Peyer's patch (tissue), 4 donors: ENCODE data around the gene SAPCD1.
"Not testable (repeated sequence)": the region's sequence is repeated elsewhere in the genome, so short reads cannot be mapped to it uniquely, and the experiment has no call there.

ENCODE experiments used
- POLR2A ChIP-seq, 2 donors: fragments of 450-650 bp; IDR thresholded peaks; one replicate each; pipeline ENCODE4 v1.5.1; 2017; ENCODE audit warnings: antibody characterized with exemption in 2 of 2, mild to moderate bottlenecking in 2 of 2, moderate library complexity in 2 of 2
- TF ChIP-seq, protein P1 (sequence below), 6 experiments: fragments of 450-650 bp in 4 of 6; fragments of 200-600 bp in 2 of 6; sonication (generic) in 1 of 6; IDR thresholded peaks; one replicate each; pipeline ENCODE4 v1.5.1; 2017 to 2019; ENCODE audit warnings: antibody characterized with exemption in 6 of 6, mild to moderate bottlenecking in 3 of 6, moderate library complexity in 1 of 6

DNA sequence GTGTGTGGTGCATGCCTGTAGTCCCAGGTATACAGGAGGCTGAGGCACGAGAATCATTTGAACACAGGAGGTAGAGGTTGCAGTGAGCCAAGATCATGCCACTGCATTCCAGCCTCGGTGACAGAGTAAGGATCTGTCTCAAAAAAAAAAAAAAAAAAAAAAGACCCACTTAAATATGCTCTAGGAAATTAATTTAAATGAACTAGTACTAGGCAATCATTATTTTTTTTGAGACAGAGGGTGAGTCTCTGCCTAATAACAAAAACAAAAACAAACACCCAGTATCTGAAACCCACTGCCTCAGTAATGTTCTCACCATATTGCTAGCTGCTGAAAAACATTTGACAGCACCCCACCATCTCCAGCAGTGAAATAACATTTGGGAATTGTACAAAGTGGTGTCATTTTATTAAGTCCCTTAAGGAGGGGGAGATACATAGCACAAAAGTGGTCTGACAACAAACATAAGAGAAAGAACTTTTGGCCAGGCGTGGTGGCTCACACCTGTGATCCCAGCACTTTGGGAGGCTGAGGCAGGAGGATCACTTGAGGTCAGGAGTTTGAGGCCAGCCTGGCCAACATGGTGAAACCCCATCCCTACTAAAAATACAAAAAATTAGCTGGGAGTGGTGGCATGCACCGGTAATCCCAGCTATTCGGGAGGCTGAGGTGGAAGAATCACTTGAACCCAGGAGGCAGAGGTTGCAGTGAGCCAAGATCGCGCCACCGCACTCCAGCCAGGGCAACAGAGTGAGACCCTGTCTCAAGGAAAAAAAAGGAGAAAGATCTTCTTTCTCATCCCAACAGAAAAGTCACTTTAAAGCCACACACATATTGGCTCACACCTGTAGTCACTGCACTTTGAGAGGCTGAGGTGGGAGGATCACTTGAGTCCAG, 38.8 kb downstream of the SAPCD1 start:
- TF ChIP-seq, protein P1, sequence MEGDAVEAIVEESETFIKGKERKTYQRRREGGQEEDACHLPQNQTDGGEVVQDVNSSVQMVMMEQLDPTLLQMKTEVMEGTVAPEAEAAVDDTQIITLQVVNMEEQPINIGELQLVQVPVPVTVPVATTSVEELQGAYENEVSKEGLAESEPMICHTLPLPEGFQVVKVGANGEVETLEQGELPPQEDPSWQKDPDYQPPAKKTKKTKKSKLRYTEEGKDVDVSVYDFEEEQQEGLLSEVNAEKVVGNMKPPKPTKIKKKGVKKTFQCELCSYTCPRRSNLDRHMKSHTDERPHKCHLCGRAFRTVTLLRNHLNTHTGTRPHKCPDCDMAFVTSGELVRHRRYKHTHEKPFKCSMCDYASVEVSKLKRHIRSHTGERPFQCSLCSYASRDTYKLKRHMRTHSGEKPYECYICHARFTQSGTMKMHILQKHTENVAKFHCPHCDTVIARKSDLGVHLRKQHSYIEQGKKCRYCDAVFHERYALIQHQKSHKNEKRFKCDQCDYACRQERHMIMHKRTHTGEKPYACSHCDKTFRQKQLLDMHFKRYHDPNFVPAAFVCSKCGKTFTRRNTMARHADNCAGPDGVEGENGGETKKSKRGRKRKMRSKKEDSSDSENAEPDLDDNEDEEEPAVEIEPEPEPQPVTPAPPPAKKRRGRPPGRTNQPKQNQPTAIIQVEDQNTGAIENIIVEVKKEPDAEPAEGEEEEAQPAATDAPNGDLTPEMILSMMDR (IDR thresholded peaks at IDR 0.05) = not testable (repeated sequence)
- not testable (repeated sequence) for TF ChIP-seq POLR2A (IDR thresholded peaks at IDR 0.05)
